Measurements from ENCODE around the gene IFNG-AS1.

Gene IFNG-AS1

DNA sequence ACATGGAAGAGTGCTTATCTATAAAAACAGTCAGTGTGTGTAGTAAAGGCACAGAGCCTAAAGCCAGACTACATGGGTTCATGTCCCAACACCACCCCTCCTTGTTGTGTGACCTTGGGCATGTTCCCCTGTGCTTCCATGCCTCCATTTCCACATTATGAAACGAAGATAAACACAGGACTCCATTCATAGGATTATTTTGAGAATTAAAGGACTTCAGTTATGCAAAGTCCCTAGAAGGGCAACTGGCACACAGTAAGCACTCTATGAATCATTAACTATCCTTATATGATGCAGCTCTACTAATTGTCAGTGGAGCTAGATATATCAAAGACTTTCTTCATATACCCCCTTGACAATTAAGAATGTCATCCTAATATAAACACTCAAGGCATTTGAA, 17.8 kb downstream of the IFNG-AS1 start:
- Mint-ChIP-seq H3K36me3 (ENCODE audit: low read depth) (no peaks in the 10 kb centered on the region), H3K4me3 (no peak overlapping the region), H3K9me3 (no peaks in the 10 kb centered on the region), H3K27me3 (no peaks in the 10 kb centered on the region), H3K4me1 (ENCODE audit: low read depth) (no peaks in the 10 kb centered on the region), H3K27ac (no peak overlapping the region)
- intact Hi-C loops (cut with micrococcal nuclease), result no loop called here

DNA sequence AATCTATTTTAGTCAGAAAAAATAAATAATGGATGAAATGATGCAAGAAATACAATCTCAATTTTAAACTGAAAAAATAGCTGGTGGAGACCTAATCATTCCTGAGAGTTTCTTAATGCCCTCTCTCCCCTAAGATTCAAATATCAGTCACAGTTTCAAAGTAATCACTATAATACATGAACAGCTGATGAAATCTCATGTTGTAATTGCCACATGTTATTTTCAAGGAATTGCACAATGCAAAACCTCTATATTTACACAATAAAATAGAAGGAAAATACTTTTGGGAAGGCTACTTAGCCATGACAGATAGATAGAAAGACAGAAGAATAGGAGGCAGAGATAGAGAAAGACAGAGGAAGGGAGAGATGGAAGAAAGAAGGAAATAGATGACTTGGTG, 18.2 kb downstream of the IFNG-AS1 start:
- Mint-ChIP-seq H3K27me3 (no peaks in the 10 kb centered on the region), H3K4me1 (ENCODE audit: low read depth) (no peaks in the 10 kb centered on the region), H3K4me3 (no peak overlapping the region), H3K36me3 (ENCODE audit: low read depth) (no peaks in the 10 kb centered on the region), H3K27ac (no peak overlapping the region), H3K9me3 (no peaks in the 10 kb centered on the region)
- intact Hi-C loops (cut with micrococcal nuclease), result no loop called here

DNA sequence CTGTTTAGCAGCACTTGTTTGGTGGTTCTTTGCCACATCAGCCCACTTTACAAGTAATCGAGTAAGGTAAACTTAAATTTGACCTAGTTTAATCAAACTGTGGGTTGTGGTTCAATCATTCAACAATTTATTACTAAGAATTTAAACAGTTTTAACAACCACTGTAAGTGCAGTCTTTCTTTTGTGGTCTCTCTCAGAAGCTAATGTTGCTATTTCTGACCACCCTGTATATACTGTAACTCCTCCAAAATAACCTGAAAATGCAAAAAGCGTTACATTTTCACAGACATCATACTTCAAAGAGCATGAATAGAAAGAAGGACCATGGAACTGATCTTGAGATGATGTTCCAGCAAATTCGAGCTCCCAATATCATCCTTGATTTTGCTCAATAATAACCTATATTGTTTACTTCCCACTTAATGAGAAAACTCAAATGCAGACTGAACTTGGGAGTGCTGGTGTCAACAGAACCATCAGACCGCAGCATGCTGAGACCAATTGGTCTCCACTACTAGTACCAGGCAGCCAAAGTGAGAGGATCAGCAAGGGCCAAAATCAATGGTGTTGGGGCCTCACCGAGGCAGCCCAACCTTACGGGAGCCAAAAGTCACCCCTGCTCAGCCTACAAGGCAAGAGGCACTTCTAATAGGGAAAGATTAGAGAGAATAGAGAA, 22.1 kb downstream of the IFNG-AS1 start:
- Mint-ChIP-seq H3K27ac (no peak overlapping the region), H3K36me3 (ENCODE audit: low read depth) (no peaks in the 10 kb centered on the region), H3K9me3 (no peaks in the 10 kb centered on the region), H3K4me3 (no peak overlapping the region), H3K27me3 (no peaks in the 10 kb centered on the region), H3K4me1 (ENCODE audit: low read depth) (no peaks in the 10 kb centered on the region)
- intact Hi-C loops (cut with micrococcal nuclease), result no loop called here

DNA sequence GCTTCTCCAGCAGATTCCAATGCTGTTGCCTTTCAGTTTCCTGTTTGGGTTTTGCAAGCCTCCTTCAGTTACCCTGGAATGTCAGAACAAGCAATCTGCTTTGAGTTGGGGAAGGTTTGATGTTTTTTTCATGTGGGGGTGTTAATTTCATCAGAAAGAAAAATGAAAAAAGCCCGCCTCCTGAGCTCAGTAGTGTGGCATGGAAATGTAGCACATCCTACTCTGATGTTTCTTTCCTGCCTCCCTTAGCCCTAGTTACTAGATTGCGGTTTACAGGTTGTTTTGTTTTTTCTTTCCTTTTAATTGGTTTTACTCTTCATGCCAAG, 22.6 kb downstream of the IFNG-AS1 start:
- Mint-ChIP-seq H3K36me3 (ENCODE audit: low read depth) (no peaks in the 10 kb centered on the region), H3K4me1 (ENCODE audit: low read depth) (no peaks in the 10 kb centered on the region), H3K27ac (no peak overlapping the region), H3K4me3 (no peak overlapping the region), H3K27me3 (no peaks in the 10 kb centered on the region), H3K9me3 (no peaks in the 10 kb centered on the region)
- intact Hi-C loops (cut with micrococcal nuclease), result no loop called here

DNA sequence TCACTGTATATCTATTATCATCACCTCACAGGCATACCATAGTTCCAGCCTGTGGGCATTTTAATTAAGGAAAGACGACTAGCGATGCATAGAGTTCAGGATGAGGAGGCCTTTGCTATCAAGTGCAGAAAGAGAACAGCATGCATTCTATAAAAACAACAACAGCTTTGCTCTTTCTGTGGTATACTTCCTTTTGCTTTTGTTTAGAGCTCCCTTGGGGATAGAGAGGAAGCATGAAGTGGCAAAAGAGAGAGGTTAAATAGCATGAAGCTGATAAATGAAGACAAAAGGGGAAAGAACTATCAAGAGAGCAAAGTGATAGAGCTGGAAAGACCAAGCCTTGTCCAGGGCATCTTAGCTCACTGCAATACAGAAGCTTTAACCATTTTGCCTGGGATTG, 23.5 kb downstream of the IFNG-AS1 start:
- H3K27me3 Mint-ChIP-seq, result no peaks in the 10 kb centered on the region
- H3K27ac Mint-ChIP-seq, result no peak overlapping the region
- no peaks in the 10 kb centered on the region for H3K4me1 Mint-ChIP-seq (ENCODE audit: low read depth)
- H3K4me3 Mint-ChIP-seq, result no peak overlapping the region
- intact Hi-C loops (cut with micrococcal nuclease), result no loop called here
- no peaks in the 10 kb centered on the region for H3K36me3 Mint-ChIP-seq (ENCODE audit: low read depth)
- H3K9me3 Mint-ChIP-seq, result no peaks in the 10 kb centered on the region

DNA sequence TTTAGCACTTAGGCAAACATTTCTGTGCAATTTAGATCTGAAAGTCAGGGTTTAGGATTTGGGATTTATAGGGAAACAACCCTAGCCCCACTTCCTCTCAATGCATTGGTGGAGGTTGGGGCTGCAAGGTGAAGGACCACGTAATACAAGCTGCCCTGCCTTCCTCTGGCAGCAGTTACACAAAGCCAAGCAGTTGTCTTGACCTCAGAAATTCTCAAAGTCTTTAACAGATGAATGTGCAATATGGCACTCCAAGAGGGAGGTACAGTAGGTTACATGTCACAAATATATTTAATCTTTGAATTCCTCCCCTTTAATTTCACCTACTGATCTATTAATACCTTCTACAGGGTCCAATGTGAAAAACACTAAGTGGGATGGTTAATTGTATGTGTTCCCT, 23.9 kb downstream of the IFNG-AS1 start:
- Mint-ChIP-seq H3K4me1 (ENCODE audit: low read depth) (no peaks in the 10 kb centered on the region), H3K4me3 (no peak overlapping the region), H3K9me3 (no peaks in the 10 kb centered on the region), H3K27ac (no peak overlapping the region), H3K27me3 (no peaks in the 10 kb centered on the region), H3K36me3 (ENCODE audit: low read depth) (no peaks in the 10 kb centered on the region)
- intact Hi-C loops (cut with micrococcal nuclease), result no loop called here

DNA sequence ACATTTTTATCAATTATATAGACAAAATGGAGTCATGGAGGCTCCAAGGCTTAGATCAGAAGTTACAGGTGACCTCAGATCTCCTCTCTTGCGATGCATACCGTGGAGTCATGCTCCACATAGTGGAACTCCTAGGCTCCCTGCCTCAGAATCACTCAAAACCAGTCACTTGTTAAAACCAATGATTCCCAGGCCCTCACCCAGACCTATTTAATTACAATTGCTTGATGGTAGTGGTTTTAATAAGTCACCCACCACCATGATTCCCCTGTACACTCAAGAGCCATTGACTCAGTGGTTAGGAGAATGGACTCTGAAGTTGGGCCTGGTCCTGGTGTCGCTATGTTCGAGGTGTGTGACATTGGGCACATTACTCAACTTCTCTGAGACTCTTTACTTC, 26.9 kb downstream of the IFNG-AS1 start:
- Mint-ChIP-seq H3K27me3 (no peaks in the 10 kb centered on the region), H3K27ac (no peak overlapping the region), H3K9me3 (no peaks in the 10 kb centered on the region), H3K4me1 (ENCODE audit: low read depth) (no peaks in the 10 kb centered on the region), H3K36me3 (ENCODE audit: low read depth) (no peaks in the 10 kb centered on the region), H3K4me3 (no peak overlapping the region)
- intact Hi-C loops (cut with micrococcal nuclease), result no loop called here

DNA sequence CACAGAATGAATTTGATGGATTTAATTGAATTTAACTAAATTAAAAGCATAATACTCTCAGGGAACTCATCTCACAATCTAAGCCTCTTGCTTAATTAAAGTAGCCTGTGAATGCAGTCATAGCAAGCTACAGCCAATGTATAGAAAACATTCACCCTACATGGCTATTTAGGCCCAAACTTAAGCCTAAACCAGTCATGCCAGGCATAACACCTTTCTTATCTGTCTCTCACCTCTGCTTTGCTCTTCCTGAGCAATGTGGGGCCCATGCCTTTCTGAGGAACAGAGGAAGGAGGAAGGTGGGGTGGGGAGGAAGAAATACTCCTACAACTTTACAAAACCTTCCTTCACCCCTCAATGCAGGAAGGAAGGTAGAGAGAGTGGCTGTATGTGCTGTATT, 29.1 kb downstream of the IFNG-AS1 start:
- intact Hi-C loops (cut with micrococcal nuclease), result no loop called here
- no peaks in the 10 kb centered on the region for H3K9me3 Mint-ChIP-seq
- no peaks in the 10 kb centered on the region for H3K36me3 Mint-ChIP-seq (ENCODE audit: low read depth)
- H3K27me3 Mint-ChIP-seq, result no peaks in the 10 kb centered on the region
- H3K4me1 Mint-ChIP-seq (ENCODE audit: low read depth), result no peaks in the 10 kb centered on the region
- H3K27ac Mint-ChIP-seq, result no peak overlapping the region
- H3K4me3 Mint-ChIP-seq, result no peak overlapping the region

DNA sequence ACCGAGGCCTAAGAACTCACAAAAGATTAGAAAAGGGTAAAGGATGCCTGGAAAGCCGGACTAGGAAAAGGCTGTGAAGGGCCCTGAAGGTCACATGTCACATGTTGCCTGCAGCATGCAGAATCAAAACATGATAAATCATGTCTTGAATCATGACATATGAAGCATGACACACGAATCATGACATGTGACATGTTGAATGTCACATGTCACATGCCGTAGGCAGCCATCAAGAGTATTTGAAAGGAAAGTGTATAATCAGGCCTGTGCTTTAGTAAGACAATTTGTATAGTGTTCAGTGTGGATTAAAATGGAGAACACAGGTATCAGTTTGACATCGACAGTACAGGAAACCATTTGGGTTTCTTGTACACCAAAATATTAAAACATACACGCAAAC, 30.8 kb downstream of the IFNG-AS1 start:
- no peaks in the 10 kb centered on the region for H3K36me3 Mint-ChIP-seq (ENCODE audit: low read depth)
- H3K9me3 Mint-ChIP-seq, result no peaks in the 10 kb centered on the region

DNA sequence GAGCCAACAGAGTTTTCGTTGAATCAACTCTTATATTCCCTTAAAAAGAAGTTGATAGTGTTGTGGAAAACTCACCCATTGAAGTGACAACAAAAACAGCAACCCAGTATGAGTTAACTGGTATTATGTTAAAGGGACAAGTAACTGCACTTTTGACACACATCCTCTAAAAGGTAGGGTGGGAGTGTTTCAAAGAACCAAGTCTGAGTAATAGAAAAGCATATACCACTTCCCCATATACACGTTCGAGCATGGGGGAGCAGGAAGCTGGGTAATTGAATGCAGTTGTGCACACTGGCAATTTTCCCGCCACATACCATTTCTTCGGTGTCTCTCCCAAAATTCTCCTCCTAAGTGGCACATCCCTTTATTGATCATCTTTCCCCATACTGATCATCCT, 31.5 kb downstream of the IFNG-AS1 start:
- H3K9me3 Mint-ChIP-seq, result no peaks in the 10 kb centered on the region
- no peaks in the 10 kb centered on the region for H3K27me3 Mint-ChIP-seq
- no peaks in the 10 kb centered on the region for H3K36me3 Mint-ChIP-seq (ENCODE audit: low read depth)
- intact Hi-C loops (cut with micrococcal nuclease), result no loop called here
- no peak overlapping the region for H3K4me3 Mint-ChIP-seq
- no peaks in the 10 kb centered on the region for H3K4me1 Mint-ChIP-seq (ENCODE audit: low read depth)
- no peak overlapping the region for H3K27ac Mint-ChIP-seq

More for the DNA sequence above, 30.8 kb downstream of the IFNG-AS1 start:
- no peaks in the 10 kb centered on the region for H3K27me3 Mint-ChIP-seq
- intact Hi-C loops (cut with micrococcal nuclease), result no loop called here
- H3K4me1 Mint-ChIP-seq (ENCODE audit: low read depth), result no peaks in the 10 kb centered on the region
- no peak overlapping the region for H3K4me3 Mint-ChIP-seq
- no peak overlapping the region for H3K27ac Mint-ChIP-seq

DNA sequence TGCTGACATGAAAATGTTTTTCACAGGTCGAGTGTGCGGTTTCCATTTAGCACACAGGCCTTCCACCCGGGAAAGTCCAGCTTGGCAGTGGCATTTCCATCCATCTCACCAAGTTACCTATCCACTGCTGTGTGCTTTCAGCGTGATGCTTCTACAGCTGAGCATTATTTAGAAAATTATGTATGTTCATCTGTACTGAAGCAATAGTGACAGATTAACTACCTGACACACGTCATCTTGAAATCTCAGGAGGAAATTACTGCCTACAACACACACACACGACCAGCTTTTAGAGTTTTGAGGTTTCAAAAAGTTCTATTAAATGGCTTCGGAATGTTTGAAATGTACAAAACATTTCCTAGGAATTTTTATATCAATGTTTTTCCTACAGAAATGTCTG, 39.4 kb downstream of the IFNG-AS1 start:
- intact Hi-C loops (cut with micrococcal nuclease), result no loop called here
- Mint-ChIP-seq H3K4me3 (no peak overlapping the region), H3K4me1 (ENCODE audit: low read depth) (no peaks in the 10 kb centered on the region), H3K36me3 (ENCODE audit: low read depth) (no peaks in the 10 kb centered on the region), H3K27ac (no peak overlapping the region), H3K27me3 (no peaks in the 10 kb centered on the region), H3K9me3 (peaks cover 13% of the 10 kb centered on the region)

DNA sequence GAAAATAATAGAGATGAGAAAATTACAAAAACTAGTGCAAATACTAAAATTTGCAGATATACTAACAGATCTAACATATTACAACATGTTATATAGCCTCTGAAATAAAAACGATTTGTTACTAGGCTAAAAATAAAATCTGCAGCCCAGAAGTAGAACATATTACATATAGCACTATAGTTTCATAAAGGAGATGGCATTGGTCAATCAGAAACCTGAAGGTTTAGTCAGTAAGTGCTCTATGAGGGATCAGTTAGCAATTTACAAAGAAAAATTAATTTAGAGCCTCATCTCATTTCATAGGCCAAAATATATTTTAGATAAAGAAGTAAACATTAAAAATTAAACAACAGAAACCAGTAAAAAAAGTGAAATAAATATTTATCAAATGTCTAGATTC, 41.0 kb downstream of the IFNG-AS1 start:
- no peaks in the 10 kb centered on the region for H3K27me3 Mint-ChIP-seq

DNA sequence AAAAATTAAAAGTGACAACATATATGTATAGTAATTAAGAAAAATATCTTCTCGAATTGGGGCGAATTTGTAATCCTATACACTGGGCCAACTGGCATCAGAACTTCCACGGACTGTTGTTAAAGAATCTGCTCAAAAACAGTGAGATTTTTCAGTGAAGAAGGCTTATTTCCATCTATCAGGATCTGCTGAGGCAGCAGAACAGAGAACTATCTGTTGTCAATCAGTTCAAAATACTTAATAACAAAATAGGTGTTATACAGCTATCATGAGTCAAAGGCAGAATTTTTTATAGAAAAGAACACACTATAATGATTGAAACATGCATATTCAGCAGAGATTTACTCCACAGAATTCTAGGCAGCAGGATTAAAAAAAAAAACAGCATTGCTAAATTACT, 41.9 kb downstream of the IFNG-AS1 start:
- no peaks in the 10 kb centered on the region for H3K27me3 Mint-ChIP-seq
- H3K9me3 Mint-ChIP-seq, result peaks cover 13% of the 10 kb centered on the region
- H3K4me3 Mint-ChIP-seq, result no peak overlapping the region
- no peaks in the 10 kb centered on the region for H3K36me3 Mint-ChIP-seq (ENCODE audit: low read depth)
- no peaks in the 10 kb centered on the region for H3K4me1 Mint-ChIP-seq (ENCODE audit: low read depth)
- no peak overlapping the region for H3K27ac Mint-ChIP-seq
- intact Hi-C loops (cut with micrococcal nuclease), result loop anchor here (10.0 kb wide), 1 partner anchor 676 kb away; no protein-coding TSS in a partner anchor

More for the DNA sequence above, 41.0 kb downstream of the IFNG-AS1 start:
- Mint-ChIP-seq H3K4me3 (no peak overlapping the region), H3K4me1 (ENCODE audit: low read depth) (no peaks in the 10 kb centered on the region), H3K9me3 (peaks cover 13% of the 10 kb centered on the region), H3K27ac (no peak overlapping the region), H3K36me3 (ENCODE audit: low read depth) (no peaks in the 10 kb centered on the region)
- intact Hi-C loops (cut with micrococcal nuclease), result loop anchor here (10.0 kb wide), 1 partner anchor 675 kb away; no protein-coding TSS in a partner anchor

DNA sequence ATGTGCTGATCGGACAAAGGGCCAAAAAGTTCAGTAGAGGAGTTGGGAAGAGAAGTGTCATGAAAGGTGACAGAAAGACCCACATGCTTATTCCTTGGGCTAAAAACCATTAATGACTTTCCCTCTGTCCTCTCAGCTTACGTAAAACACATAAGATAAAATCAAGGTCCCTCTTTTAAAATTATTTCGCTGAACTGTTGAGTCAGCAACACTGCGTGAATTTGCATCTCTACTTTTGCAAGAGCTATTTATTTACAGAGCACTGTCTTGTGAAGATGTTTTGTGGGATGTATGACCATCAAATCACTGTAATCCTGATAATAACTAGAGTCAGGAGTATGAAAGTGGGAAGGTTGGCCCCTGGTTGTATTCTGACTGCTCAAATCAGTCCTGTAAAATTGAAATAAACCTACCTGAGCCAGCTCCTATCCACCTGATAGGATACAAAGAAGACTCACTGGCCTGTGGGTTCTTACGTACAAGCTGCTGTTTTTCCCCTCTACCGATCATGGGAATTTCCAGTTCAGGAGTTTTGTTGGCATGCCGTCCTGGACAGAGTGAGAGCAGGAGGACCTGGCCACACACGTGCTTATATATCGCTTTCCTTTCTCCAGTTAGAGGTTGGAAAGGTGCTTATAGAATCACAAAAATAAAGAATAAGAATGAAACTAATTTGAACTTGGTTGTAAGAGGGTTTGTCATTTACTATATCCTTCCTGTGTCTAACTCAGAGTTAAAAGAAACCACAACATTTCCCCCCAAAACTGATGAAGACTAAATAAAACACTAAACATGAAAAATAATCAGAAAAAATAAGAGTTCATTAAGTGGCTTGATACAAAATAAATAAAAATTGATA, 42.9 kb downstream of the IFNG-AS1 start:
- no peaks in the 10 kb centered on the region for H3K27me3 Mint-ChIP-seq
- no peak overlapping the region for H3K4me3 Mint-ChIP-seq
- H3K4me1 Mint-ChIP-seq (ENCODE audit: low read depth), result no peaks in the 10 kb centered on the region
- no peaks in the 10 kb centered on the region for H3K36me3 Mint-ChIP-seq (ENCODE audit: low read depth)
- peaks cover 13% of the 10 kb centered on the region for H3K9me3 Mint-ChIP-seq
- no peak overlapping the region for H3K27ac Mint-ChIP-seq
- intact Hi-C loops (cut with micrococcal nuclease), result loop anchor here (10.0 kb wide), 1 partner anchor 677 kb away; no protein-coding TSS in a partner anchor

Data from dendritic cell treated with granulocyte-macrophage colony-stimulating factor and Interleukin-4, amounts not matched to agents 40 ng/mL and 50 ng/mL, for 4 days (primary cell).